ELR (cell line): ENCODE measurements around the gene SBF1.
"Not testable (repeated sequence)": the region's sequence is repeated elsewhere in the genome, so short reads cannot be mapped to it uniquely, and the experiment has no call there.

ENCODE experiments used
- DNase-seq: peaks from one replicate; pipeline ENCODE4 v3.0.0-alpha.2; 2015; ENCODE audit warnings: low read depth

The SBF1 gene

DNA sequence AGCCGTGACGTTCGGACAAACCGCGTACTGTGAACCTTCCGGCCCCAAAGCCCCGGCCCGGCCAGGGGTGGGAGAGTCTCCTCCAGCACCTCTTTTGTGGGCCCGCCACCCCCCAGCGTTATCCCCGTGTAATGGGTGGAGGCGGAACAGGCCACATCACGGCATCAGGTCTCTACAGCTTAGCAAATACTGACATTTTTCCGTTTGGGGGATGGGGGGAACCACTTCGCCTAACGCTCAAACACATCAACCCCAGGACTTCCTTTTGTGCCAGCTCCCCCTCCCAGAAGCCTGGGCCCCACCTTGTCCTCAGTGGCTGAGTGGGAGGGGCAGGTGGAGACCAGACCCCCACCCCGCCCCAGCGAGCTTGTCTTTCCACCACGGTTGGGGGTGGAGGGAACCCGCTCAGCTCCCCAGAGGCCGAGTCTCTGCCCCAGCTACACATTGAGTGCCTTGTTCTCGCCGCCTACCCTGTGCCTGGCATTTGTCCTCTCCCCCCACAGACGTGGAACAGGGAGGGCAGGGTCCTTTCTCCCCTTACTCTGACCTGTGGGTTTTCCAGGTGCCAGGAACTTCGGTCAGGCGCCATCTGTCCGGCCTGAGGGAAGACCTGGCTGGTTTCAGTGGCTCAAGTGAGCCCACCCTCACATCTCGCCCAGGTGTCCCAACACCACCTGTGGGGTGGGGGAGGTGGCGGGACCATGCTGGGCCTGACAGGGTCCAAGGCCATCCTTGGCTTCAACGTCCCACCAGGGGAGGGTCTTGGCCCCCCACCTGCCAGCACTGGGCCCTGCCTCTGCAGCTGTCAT lies 29.6 kb downstream of the SBF1 start:
- no peak for DNase-seq

DNA sequence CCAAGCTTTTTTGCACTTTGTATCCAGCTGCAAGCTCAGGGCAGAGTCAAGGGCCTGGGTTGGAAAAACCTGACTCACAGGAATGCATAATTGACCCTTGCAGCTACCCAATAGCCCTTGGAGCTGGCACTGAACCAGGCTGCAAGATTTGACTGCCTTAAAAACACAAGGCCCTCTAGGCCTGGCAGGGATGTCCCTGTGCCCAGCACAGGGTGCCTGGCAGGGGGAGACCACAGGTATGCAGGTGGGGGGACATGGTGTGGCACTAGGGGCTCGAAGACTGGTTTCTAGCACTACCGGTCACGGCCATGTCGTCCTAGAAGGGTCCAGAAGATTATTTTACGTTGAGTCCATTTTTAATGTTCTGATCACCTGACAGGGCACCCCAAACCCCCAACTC lies 30.2 kb downstream of the SBF1 start:
- DNase-seq = peak; percentile 71

GRCh38 chr22:50443801-50444625 lies 30.8 kb downstream of the SBF1 start:
- DNase-seq = no peak

- DNase-seq = no peak
Measured at GRCh38 chr22:50443197-50443596, 31.6 kb downstream of the SBF1 start.

DNA sequence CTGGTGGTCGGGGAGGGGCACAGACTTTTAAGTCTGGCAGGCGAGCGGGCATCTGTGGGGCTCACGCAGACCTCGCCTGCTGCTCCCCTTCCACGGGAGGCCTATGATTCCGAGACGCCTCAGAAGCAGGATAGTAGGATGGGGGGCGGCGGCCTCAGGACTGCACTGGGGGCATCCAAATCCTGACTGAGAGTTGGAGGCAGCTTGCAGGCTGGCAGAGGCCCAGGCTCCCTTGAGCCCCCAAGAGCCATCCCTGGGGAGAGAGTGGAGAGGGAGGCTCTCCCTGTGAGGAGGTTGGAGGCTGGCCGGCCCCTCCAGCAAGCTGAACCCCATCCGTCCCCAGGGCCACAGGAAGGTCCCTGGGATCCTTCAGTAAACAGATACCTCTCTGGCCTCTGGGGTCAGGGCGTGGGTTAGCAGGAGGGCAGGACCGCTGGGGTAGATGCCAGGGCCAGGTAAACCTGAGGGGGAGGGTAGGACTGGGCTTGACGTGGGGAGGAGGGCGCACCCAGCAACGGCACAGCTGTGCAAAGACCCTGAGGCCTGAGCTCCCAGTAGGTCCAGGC lies 33.3 kb downstream of the SBF1 start:
- DNase-seq = no peak

GRCh38 chr22:50440544-50441249 lies 34.1 kb downstream of the SBF1 start:
- no peak for DNase-seq

GRCh38 chr22:50439871-50440331 lies 34.9 kb downstream of the SBF1 start:
- DNase-seq = no peak

DNA sequence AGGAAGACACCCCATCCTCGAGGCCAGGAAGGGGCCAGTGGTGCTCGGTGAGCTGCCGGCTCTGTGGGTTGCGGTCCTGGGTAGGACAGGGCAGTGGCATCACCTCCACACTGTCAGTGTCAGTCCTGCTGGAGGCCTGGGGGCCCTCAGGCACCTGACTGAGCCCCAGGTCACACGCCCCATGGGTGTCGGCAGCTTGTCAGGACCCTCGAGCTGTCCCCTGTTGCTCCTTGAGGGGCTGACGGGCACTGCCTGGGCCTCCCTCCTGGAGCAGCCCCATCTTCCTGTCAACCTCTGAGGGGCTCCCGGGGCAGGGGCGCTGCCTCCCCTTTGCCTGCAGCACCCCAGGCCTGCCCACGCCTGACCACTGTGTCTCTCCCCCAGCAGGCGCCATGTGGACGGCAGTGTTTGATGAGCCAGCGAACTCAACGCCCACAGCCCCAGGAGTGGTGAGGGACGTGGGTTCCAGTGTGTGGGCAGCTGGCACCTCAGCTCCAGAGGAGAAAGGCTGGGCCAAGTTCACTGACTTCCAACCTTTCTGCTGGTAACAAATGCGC lies 35.4 kb downstream of the SBF1 start:
- no peak for DNase-seq

DNA sequence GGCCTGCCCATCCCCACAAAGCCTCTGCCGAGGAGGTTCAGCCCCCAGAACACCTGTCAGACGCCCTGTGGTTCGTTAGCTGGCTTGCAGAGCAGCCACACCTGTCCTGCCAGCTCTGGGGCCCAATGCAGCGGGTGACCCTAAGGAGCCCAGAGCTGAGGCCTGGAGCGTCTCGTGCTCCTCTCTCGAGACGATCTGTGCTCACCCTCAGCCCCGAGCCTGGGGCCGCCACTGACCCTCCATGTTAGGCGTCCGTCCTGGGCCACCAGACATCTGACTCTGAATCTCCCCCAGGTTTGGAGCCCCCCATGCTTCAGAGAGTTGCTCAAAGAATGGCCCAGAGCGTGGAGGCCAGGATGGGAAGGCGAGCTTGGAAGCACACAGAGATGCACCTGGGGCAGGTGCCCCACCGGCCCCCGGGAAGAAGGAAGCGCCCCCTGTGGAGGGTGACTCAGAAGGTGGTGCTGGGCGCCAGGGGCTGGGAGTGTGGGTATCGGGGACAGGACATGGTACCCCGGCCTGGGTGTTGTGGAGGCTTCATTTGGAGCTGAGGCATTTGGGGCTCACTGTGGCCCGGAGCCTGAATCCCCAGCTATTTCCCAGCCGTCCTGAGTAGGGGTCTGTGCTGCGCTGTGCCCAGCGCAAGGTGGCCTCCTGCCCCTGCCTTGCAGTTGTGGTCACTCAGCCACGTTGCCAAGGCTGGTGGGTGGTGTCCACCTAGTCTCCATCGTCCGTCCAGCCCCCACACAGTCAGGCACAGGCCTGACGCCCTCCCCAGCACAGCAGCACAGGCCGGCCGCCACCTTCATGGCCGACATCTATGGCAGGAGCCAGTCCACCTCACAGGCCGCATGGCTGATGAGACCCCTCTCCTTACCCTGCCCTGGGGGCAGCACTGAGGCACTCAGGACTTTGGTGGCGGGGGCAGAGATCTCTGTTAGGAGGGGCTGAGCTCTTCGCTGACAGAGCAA lies 36.2 kb downstream of the SBF1 start:
- no peak for DNase-seq

- DNase-seq = no peak
Measured at GRCh38 chr22:50437511-50438304, 37.1 kb downstream of the SBF1 start.

- no peak for DNase-seq
Measured at GRCh38 chr22:50436841-50437341, 37.9 kb downstream of the SBF1 start.

- DNase-seq = no peak
Measured at GRCh38 chr22:50436015-50436830, 38.6 kb downstream of the SBF1 start.

DNA sequence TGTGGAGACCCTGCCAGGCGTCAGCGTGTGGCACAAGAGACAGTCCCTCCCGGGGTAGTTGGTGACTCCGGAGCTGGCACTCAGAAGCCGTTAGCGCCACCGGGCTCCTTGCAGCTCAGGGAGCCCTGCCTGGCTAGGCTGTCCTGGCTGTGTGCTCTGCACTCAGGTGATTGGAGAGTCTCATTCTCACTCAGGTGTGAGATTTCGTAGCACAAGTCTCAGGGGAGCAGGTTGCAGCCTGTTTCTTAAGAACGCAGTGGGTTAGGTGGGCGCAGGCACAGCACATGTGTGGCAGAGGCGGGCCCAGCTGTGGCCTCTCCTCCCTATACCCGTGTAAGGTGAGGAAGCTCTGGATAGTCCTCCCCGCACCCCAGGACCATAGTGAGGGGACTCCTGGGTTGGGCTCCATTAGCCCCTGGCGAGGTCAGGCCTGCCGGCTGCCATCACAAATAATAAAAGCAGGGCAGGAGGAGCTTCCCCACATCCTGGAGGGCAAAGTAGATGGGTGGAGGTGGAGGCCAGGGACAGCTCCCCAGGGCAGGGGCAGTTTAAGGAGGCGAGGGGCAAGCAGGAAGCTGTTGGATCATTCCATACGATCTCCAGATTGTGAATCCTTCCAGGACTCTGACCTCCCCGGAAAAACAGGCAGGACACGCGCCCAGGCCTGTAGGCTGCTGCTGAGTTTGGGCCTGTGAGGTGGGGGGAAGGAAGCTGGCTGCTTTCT lies 39.4 kb downstream of the SBF1 start:
- DNase-seq = no peak

GRCh38 chr22:50434849-50435248 lies 40.0 kb downstream of the SBF1 start:
- no peak for DNase-seq

DNA sequence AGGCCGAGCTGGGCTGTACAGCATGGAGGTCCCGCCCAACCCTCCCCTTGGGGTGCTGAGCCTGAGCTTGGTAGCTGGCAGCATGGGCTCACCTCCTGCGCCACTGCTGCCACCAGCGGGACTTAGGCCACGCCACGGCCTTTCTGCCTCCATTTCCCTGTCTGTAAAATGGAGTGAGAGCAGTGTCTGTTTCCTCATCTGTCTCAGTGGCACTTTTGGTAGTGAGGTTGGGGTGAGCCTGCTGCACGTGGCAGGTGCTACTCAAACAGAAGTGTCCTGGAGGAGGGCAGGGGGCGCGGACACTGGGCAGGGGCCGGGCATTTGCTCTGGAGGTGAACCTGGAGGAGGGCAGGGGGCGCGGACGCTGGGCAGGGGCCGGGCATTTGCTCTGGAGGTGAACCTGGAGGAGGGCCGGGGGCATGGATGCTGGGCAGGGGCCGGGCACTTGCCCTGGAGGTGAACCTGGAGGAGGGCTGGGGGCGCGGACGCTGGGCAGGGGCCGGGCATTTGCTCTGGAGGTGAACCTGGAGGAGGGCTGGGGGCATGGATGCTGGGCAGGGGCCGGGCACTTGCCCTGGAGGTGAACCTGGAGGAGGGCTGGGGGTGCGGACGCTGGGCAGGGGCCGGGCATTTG lies 41.8 kb downstream of the SBF1 start:
- not testable (repeated sequence) for DNase-seq

DNA sequence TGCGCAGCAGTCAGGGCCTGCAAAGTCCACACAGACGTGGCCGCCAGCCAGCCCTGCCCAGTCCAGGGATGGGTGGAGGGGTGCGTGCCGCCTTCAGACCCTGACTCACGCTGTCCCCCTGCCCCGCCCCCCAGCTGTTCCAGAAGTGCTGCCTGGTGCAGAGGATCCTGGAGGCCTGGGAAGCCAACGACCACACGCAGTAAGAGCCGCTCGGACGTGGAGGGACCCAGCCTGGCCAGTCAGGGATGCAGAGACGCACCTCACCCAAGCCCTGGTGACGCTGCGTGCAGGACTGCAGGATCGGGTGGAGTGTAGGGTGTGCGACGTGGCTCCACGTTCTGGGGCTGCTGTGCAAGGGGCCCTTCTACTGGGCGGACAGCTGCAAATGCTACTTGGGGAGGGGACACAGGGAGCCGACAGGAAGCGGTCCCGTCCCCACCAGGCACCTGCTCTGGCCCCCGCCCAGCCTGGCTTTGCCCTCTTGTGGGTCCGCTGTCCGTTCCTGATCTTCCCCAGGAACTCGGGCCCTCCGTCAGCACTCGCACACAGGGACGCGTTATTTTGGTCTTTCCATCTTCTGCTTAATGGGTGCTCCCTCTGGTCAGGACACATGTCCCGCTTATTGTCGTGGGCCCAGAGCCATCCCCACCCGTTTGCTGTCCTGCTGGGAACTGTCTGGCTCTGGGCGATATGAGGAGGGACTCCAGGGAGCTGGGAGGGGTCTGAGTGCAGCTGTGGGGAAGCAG lies 42.5 kb downstream of the SBF1 start:
- no peak for DNase-seq
